ENCODE results near the gene SCN1A.

SCN1A gene

GRCh38 chr2:166127217-166128155 is at the start of gene SCN1A:
SCN1A (minus strand) TSS chr2:166128020; CDS start chr2:166073621, 54,399 bp downstream.
- Histone ChIP-seq H3K4me1 (ENCODE audit: control insufficient read depth, insufficient read depth, low read length) (peaks cover 4% of the 10 kb centered on the region), H3K36me3 (ENCODE audit: control insufficient read depth, insufficient read depth, low read length) (no peaks in the 10 kb centered on the region), H3K9me3 (ENCODE audit: control insufficient read depth, insufficient read depth, low read length) (no peaks in the 10 kb centered on the region), H3K27me3 (ENCODE audit: control insufficient read depth, insufficient read depth, low read length) (no peaks in the 10 kb centered on the region), H3K4me3 (ENCODE audit: low read depth, low read length) (no peak within 1 kb of the TSS), H3K9ac (ENCODE audit: low read depth, low read length) (no peak within 1 kb of the TSS)

GRCh38 chr2:166173263-166173662 is 45.4 kb upstream of the SCN1A start:
- no peak overlapping the region for H3K9ac ChIP-seq (ENCODE audit: low read depth, low read length)
- no peaks in the 10 kb centered on the region for H3K9me3 ChIP-seq (ENCODE audit: control insufficient read depth, insufficient read depth, low read length)
- H3K4me3 ChIP-seq (ENCODE audit: low read depth, low read length): no peak overlapping the region
- no peaks in the 10 kb centered on the region for H3K4me1 ChIP-seq (ENCODE audit: control insufficient read depth, insufficient read depth, low read length)
- no peaks in the 10 kb centered on the region for H3K27me3 ChIP-seq (ENCODE audit: control insufficient read depth, insufficient read depth, low read length)
- no peaks in the 10 kb centered on the region for H3K36me3 ChIP-seq (ENCODE audit: control insufficient read depth, insufficient read depth, low read length)

- Histone ChIP-seq H3K9ac (ENCODE audit: low read depth, low read length) (no peak overlapping the region), H3K36me3 (ENCODE audit: control insufficient read depth, insufficient read depth, low read length) (no peaks in the 10 kb centered on the region), H3K9me3 (ENCODE audit: control insufficient read depth, insufficient read depth, low read length) (no peaks in the 10 kb centered on the region), H3K27me3 (ENCODE audit: control insufficient read depth, insufficient read depth, low read length) (no peaks in the 10 kb centered on the region), H3K4me3 (ENCODE audit: low read depth, low read length) (no peak overlapping the region), H3K4me1 (ENCODE audit: control insufficient read depth, insufficient read depth, low read length) (no peaks in the 10 kb centered on the region)
These were observed 43.4 kb upstream of the SCN1A start for GRCh38 chr2:166171216-166171615.

- no peak overlapping the region for H3K4me3 ChIP-seq (ENCODE audit: low read depth, low read length)
- no peaks in the 10 kb centered on the region for H3K27me3 ChIP-seq (ENCODE audit: control insufficient read depth, insufficient read depth, low read length)
- H3K9ac ChIP-seq (ENCODE audit: low read depth, low read length): no peak overlapping the region
- H3K9me3 ChIP-seq (ENCODE audit: control insufficient read depth, insufficient read depth, low read length): no peaks in the 10 kb centered on the region
- H3K4me1 ChIP-seq (ENCODE audit: control insufficient read depth, insufficient read depth, low read length): no peaks in the 10 kb centered on the region
- no peaks in the 10 kb centered on the region for H3K36me3 ChIP-seq (ENCODE audit: control insufficient read depth, insufficient read depth, low read length)
These were observed 42.5 kb upstream of the SCN1A start for GRCh38 chr2:166170356-166170755.

- Histone ChIP-seq H3K36me3 (ENCODE audit: control insufficient read depth, insufficient read depth, low read length) (no peaks in the 10 kb centered on the region), H3K4me3 (ENCODE audit: low read depth, low read length) (no peak overlapping the region)
These were observed 39.6 kb upstream of the SCN1A start for GRCh38 chr2:166167449-166167848.

GRCh38 chr2:166163775-166164174 is 36.0 kb upstream of the SCN1A start:
- Histone ChIP-seq H3K4me3 (ENCODE audit: low read depth, low read length) (no peak overlapping the region), H3K9ac (ENCODE audit: low read depth, low read length) (no peak overlapping the region)

More at GRCh38 chr2:166167449-166167848, 39.6 kb upstream of the SCN1A start:
- Histone ChIP-seq H3K9me3 (ENCODE audit: control insufficient read depth, insufficient read depth, low read length) (no peaks in the 10 kb centered on the region), H3K27me3 (ENCODE audit: control insufficient read depth, insufficient read depth, low read length) (no peaks in the 10 kb centered on the region), H3K4me1 (ENCODE audit: control insufficient read depth, insufficient read depth, low read length) (no peaks in the 10 kb centered on the region), H3K9ac (ENCODE audit: low read depth, low read length) (no peak overlapping the region)

GRCh38 chr2:166158546-166158945 is 30.7 kb upstream of the SCN1A start:
- no peak overlapping the region for H3K4me3 ChIP-seq (ENCODE audit: low read depth, low read length)

More at GRCh38 chr2:166163775-166164174, 36.0 kb upstream of the SCN1A start:
- no peaks in the 10 kb centered on the region for H3K9me3 ChIP-seq (ENCODE audit: control insufficient read depth, insufficient read depth, low read length)
- H3K27me3 ChIP-seq (ENCODE audit: control insufficient read depth, insufficient read depth, low read length): no peaks in the 10 kb centered on the region
- no peaks in the 10 kb centered on the region for H3K4me1 ChIP-seq (ENCODE audit: control insufficient read depth, insufficient read depth, low read length)
- H3K36me3 ChIP-seq (ENCODE audit: control insufficient read depth, insufficient read depth, low read length): no peaks in the 10 kb centered on the region

GRCh38 chr2:166157578-166157977 is 29.8 kb upstream of the SCN1A start:
- Histone ChIP-seq H3K9me3 (ENCODE audit: control insufficient read depth, insufficient read depth, low read length) (no peaks in the 10 kb centered on the region), H3K9ac (ENCODE audit: low read depth, low read length) (no peak overlapping the region), H3K4me3 (ENCODE audit: low read depth, low read length) (no peak overlapping the region), H3K4me1 (ENCODE audit: control insufficient read depth, insufficient read depth, low read length) (no peaks in the 10 kb centered on the region), H3K36me3 (ENCODE audit: control insufficient read depth, insufficient read depth, low read length) (no peaks in the 10 kb centered on the region), H3K27me3 (ENCODE audit: control insufficient read depth, insufficient read depth, low read length) (no peaks in the 10 kb centered on the region)

More at GRCh38 chr2:166158546-166158945, 30.7 kb upstream of the SCN1A start:
- H3K27me3 ChIP-seq (ENCODE audit: control insufficient read depth, insufficient read depth, low read length): no peaks in the 10 kb centered on the region
- H3K4me1 ChIP-seq (ENCODE audit: control insufficient read depth, insufficient read depth, low read length): no peaks in the 10 kb centered on the region
- no peaks in the 10 kb centered on the region for H3K9me3 ChIP-seq (ENCODE audit: control insufficient read depth, insufficient read depth, low read length)
- H3K9ac ChIP-seq (ENCODE audit: low read depth, low read length): no peak overlapping the region
- H3K36me3 ChIP-seq (ENCODE audit: control insufficient read depth, insufficient read depth, low read length): no peaks in the 10 kb centered on the region

- Histone ChIP-seq H3K4me3 (ENCODE audit: low read depth, low read length) (no peak overlapping the region), H3K36me3 (ENCODE audit: control insufficient read depth, insufficient read depth, low read length) (no peaks in the 10 kb centered on the region), H3K9me3 (ENCODE audit: control insufficient read depth, insufficient read depth, low read length) (no peaks in the 10 kb centered on the region), H3K9ac (ENCODE audit: low read depth, low read length) (no peak overlapping the region), H3K27me3 (ENCODE audit: control insufficient read depth, insufficient read depth, low read length) (no peaks in the 10 kb centered on the region), H3K4me1 (ENCODE audit: control insufficient read depth, insufficient read depth, low read length) (no peaks in the 10 kb centered on the region)
These were observed 29.2 kb upstream of the SCN1A start for GRCh38 chr2:166156985-166157490.

GRCh38 chr2:166155589-166155988 is 27.8 kb upstream of the SCN1A start:
- H3K4me1 ChIP-seq (ENCODE audit: control insufficient read depth, insufficient read depth, low read length): no peaks in the 10 kb centered on the region
- H3K27me3 ChIP-seq (ENCODE audit: control insufficient read depth, insufficient read depth, low read length): no peaks in the 10 kb centered on the region
- H3K4me3 ChIP-seq (ENCODE audit: low read depth, low read length): no peak overlapping the region
- H3K36me3 ChIP-seq (ENCODE audit: control insufficient read depth, insufficient read depth, low read length): no peaks in the 10 kb centered on the region
- H3K9ac ChIP-seq (ENCODE audit: low read depth, low read length): no peak overlapping the region
- H3K9me3 ChIP-seq (ENCODE audit: control insufficient read depth, insufficient read depth, low read length): no peaks in the 10 kb centered on the region

- Histone ChIP-seq H3K9me3 (ENCODE audit: control insufficient read depth, insufficient read depth, low read length) (no peaks in the 10 kb centered on the region), H3K4me1 (ENCODE audit: control insufficient read depth, insufficient read depth, low read length) (no peaks in the 10 kb centered on the region), H3K27me3 (ENCODE audit: control insufficient read depth, insufficient read depth, low read length) (no peaks in the 10 kb centered on the region), H3K4me3 (ENCODE audit: low read depth, low read length) (no peak overlapping the region), H3K36me3 (ENCODE audit: control insufficient read depth, insufficient read depth, low read length) (no peaks in the 10 kb centered on the region), H3K9ac (ENCODE audit: low read depth, low read length) (no peak overlapping the region)
These were observed 27.0 kb upstream of the SCN1A start for GRCh38 chr2:166154685-166155338.

Data from iPS-15b (cell line).